Measurements from ENCODE around the gene FAF1.
"Not testable (repeated sequence)": the region's sequence is repeated elsewhere in the genome, so short reads cannot be mapped to it uniquely, and the experiment has no call there.

The FAF1 gene

GRCh38 chr1:50952566-50952965, 7.5 kb downstream of the FAF1 start:
- not testable (repeated sequence) for DNase-seq

- no peak for DNase-seq
These were observed 9.7 kb downstream of the FAF1 start for GRCh38 chr1:50950396-50950795.

- DNase-seq: no peak
These were observed 10.6 kb downstream of the FAF1 start for GRCh38 chr1:50949286-50949982.

- DNase-seq: no peak
These were observed 17.7 kb downstream of the FAF1 start for GRCh38 chr1:50942334-50942733.

- no peak for DNase-seq
These were observed 19.8 kb downstream of the FAF1 start for GRCh38 chr1:50940291-50940690.

GRCh38 chr1:50936321-50936720, 23.7 kb downstream of the FAF1 start:
- no peak for DNase-seq

- DNase-seq: not testable (repeated sequence)
These were observed 24.8 kb downstream of the FAF1 start for GRCh38 chr1:50935276-50935675.

- DNase-seq: no peak
These were observed 25.2 kb downstream of the FAF1 start for GRCh38 chr1:50934838-50935237.

GRCh38 chr1:50933770-50934169, 26.3 kb downstream of the FAF1 start:
- peak in 1 of 2 donors; percentile 2 for DNase-seq

- not testable (repeated sequence) for DNase-seq
These were observed 28.0 kb downstream of the FAF1 start for GRCh38 chr1:50932043-50932442.

GRCh38 chr1:50930965-50931737, 28.9 kb downstream of the FAF1 start:
- DNase-seq: peak; percentile 56 to 73

- no peak for DNase-seq
These were observed 29.9 kb downstream of the FAF1 start for GRCh38 chr1:50930193-50930592.

- peak; percentile 37 to 65 for DNase-seq
These were observed 30.6 kb downstream of the FAF1 start for GRCh38 chr1:50929376-50929958.

- DNase-seq: no peak
These were observed 36.5 kb downstream of the FAF1 start for GRCh38 chr1:50923564-50923963.

GRCh38 chr1:50921029-50921428, 39.0 kb downstream of the FAF1 start:
- no peak for DNase-seq

- DNase-seq: no peak
These were observed 39.7 kb downstream of the FAF1 start for GRCh38 chr1:50920409-50920808.

- DNase-seq: peak; percentile 42 to 51
These were observed 42.6 kb downstream of the FAF1 start for GRCh38 chr1:50917138-50918137.

- no peak for DNase-seq
These were observed 44.4 kb downstream of the FAF1 start for GRCh38 chr1:50915621-50916020.

GRCh38 chr1:50913954-50914353, 46.1 kb downstream of the FAF1 start:
- DNase-seq: no peak

- DNase-seq: not testable (repeated sequence)
These were observed 49.7 kb downstream of the FAF1 start for GRCh38 chr1:50910356-50910755.

GRCh38 chr1:50907610-50908009, 52.5 kb downstream of the FAF1 start:
- DNase-seq: not testable (repeated sequence)

- not testable (repeated sequence) for DNase-seq
These were observed 54.0 kb downstream of the FAF1 start for GRCh38 chr1:50906050-50906449.

GRCh38 chr1:50902419-50902818, 57.6 kb downstream of the FAF1 start:
- no peak for DNase-seq

Measured in inflammatory macrophage treated with lipopolysaccharide for 1 hour (primary cell).